Medulla oblongata (tissue), 1 donor: ENCODE results near the gene SLC66A1.

Experiments used
- DNase-seq: peaks from one replicate; pipeline ENCODE4 v3.0.0-alpha.2; 2015; ENCODE audit errors: extremely low spot score

The SLC66A1 gene

GRCh38 chr1:19360843-19361610, 48.9 kb downstream of the SLC66A1 start:
- DNase-seq, result no peak

- DNase-seq, result no peak
Measured at GRCh38 chr1:19361611-19362147, 49.6 kb downstream of the SLC66A1 start.

- DNase-seq, result no peak
Measured at GRCh38 chr1:19363536-19364152, 51.5 kb downstream of the SLC66A1 start.

- no peak for DNase-seq
Measured at GRCh38 chr1:19365721-19366120, 53.6 kb downstream of the SLC66A1 start.

- DNase-seq, result peak; percentile 63
Measured at GRCh38 chr1:19366599-19367536, 54.7 kb downstream of the SLC66A1 start.

GRCh38 chr1:19367584-19368041, 55.5 kb downstream of the SLC66A1 start:
- DNase-seq, result no peak

GRCh38 chr1:19368050-19368449, 55.9 kb downstream of the SLC66A1 start:
- DNase-seq, result no peak

- no peak for DNase-seq
Measured at GRCh38 chr1:19368964-19369363, 56.8 kb downstream of the SLC66A1 start.

- no peak for DNase-seq
Measured at GRCh38 chr1:19369396-19370090, 57.4 kb downstream of the SLC66A1 start.

GRCh38 chr1:19370453-19371170, 58.5 kb downstream of the SLC66A1 start:
- no peak for DNase-seq

- no peak for DNase-seq
Measured at GRCh38 chr1:19371226-19372135, 59.4 kb downstream of the SLC66A1 start.

GRCh38 chr1:19372136-19372514, 60.0 kb downstream of the SLC66A1 start:
- no peak for DNase-seq

- no peak for DNase-seq
Measured at GRCh38 chr1:19372602-19373001, 60.5 kb downstream of the SLC66A1 start.

- no peak for DNase-seq
Measured at GRCh38 chr1:19373211-19374082, 61.3 kb downstream of the SLC66A1 start.

GRCh38 chr1:19374083-19374801, 62.1 kb downstream of the SLC66A1 start:
- DNase-seq, result no peak

GRCh38 chr1:19374926-19375325, 62.8 kb downstream of the SLC66A1 start:
- no peak for DNase-seq

- DNase-seq, result no peak
Measured at GRCh38 chr1:19375631-19376400, 63.7 kb downstream of the SLC66A1 start.
